AG04450 (cell line): ENCODE measurements around the gene DTX4. TPM values are rescaled to one million over a fixed set of nuclear protein-coding genes. Genes with fewer than 3 reads are reported as not detected.

Source experiments
- CTCF ChIA-PET: fragments of 300-600, 350-600 bp; formaldehyde crosslinking; extraction: SDS; loops from one replicate; lab custom pipeline; 2022; ENCODE audit warnings: antibody characterized with exemption, inconsistent platforms; lab: Charles Lee
- POLR2A ChIA-PET: fragments of 350-600 bp; formaldehyde crosslinking; extraction: SDS; loops from one replicate; lab custom pipeline; 2021; ENCODE audit warnings: antibody characterized with exemption, inconsistent platforms; lab: Yijun Ruan, JAX
- DNase-seq: peaks from one replicate; pipeline ENCODE4 v3.0.0-alpha.2; 2011; ENCODE audit warnings: low read depth, low spot score
- H3K27ac ChIP-seq: one replicate; pipeline ENCODE4 v1.5.1; 2012; ENCODE audit warnings: low read depth, low read length, control low read depth
- H3K27me3 ChIP-seq: one replicate; pipeline ENCODE4 v1.6.0; 2012; ENCODE audit warnings: low read length; ENCODE audit not compliant: control insufficient read depth, insufficient read depth
- H3K4me3 ChIP-seq: 2 replicates; pipeline ENCODE4 v1.5.1; 2011; ENCODE audit warnings: mild to moderate bottlenecking, low read depth, low read length, control low read depth
- H3K9me3 ChIP-seq: 2 replicates; pipeline ENCODE4 v1.5.1; 2012; ENCODE audit warnings: low read length; ENCODE audit not compliant: control insufficient read depth, insufficient read depth
- polyA plus RNA-seq: library from polyadenylated mRNA; depleted of rRNA; stranded (reverse); fragments of >200 nt; gene quantifications from 2 replicates; pipeline ENCODE4 v1.2.3, GENCODE V29; 2011
- TF ChIP-seq, protein P1 (sequence below): IDR thresholded peaks from 2 replicates; pipeline ENCODE4 v1.5.1; 2011; ENCODE audit warnings: low read depth, low read length, control low read depth, inconsistent platforms

The DTX4 gene
- polyA plus RNA-seq, 1 experiment = 1.4 TPM

DNA sequence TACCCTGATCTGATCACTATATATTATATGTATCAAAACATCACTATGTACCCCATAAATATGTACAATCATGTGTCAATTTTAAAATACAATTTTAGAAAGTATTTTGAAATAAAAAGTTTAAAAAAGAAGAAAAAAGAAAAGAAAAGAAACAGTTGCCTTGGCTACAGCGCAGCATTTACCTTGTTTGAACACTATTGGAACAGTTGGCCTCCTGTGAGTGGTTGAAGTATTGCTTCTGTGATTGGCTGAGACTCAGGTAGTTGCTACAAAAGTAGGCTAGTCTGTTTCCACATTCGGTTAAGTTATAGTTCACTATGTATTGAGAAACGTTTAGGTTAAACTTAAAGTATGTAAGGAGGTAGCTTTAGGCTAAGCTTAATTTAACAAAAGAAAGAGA lies 7.9 kb upstream of the DTX4 start:
- CTCF ChIA-PET = interaction anchor here (0.6 to 1.1 kb wide), 5 partner anchors 8 to 266 kb away, joined by 3 to 9 read pairs (median 4); partner anchors contain the start of gene DTX4
- Histone ChIP-seq H3K4me3 (no peak overlapping the region), H3K9me3 (no peaks in the 10 kb centered on the region), H3K27me3 (peaks cover 8% of the 10 kb centered on the region), H3K27ac (no peak overlapping the region)
- TF ChIP-seq, protein P1, sequence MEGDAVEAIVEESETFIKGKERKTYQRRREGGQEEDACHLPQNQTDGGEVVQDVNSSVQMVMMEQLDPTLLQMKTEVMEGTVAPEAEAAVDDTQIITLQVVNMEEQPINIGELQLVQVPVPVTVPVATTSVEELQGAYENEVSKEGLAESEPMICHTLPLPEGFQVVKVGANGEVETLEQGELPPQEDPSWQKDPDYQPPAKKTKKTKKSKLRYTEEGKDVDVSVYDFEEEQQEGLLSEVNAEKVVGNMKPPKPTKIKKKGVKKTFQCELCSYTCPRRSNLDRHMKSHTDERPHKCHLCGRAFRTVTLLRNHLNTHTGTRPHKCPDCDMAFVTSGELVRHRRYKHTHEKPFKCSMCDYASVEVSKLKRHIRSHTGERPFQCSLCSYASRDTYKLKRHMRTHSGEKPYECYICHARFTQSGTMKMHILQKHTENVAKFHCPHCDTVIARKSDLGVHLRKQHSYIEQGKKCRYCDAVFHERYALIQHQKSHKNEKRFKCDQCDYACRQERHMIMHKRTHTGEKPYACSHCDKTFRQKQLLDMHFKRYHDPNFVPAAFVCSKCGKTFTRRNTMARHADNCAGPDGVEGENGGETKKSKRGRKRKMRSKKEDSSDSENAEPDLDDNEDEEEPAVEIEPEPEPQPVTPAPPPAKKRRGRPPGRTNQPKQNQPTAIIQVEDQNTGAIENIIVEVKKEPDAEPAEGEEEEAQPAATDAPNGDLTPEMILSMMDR = no peak
- POLR2A ChIA-PET = no interaction called here
- DNase-seq = no peak

GRCh38 chr11:59172345-59173079 lies 580 bp downstream of the DTX4 start:
- peaks cover 3% of the 10 kb centered on the region for H3K27me3 ChIP-seq
- no peak overlapping the region for H3K27ac ChIP-seq
- CTCF ChIA-PET = interaction anchor here (0.6 to 8.6 kb wide), 33 partner anchors 8 to 618 kb away, joined by 3 to 151 read pairs (median 6); partner anchors contain the start of genes MPEG1, OR5A1 and OR5A2
- no peak for DNase-seq
- TF ChIP-seq, protein P1 = no peak
- H3K9me3 ChIP-seq = no peaks in the 10 kb centered on the region
- POLR2A ChIA-PET = interaction anchor here (0.9 to 1.6 kb wide), 5 partner anchors 15 to 49 kb away, joined by 3 to 8 read pairs (median 3); no protein-coding TSS in a partner anchor
- H3K4me3 ChIP-seq = peak overlapping the region; percentile 71

- Histone ChIP-seq H3K27ac (peak overlapping the region; percentile 52), H3K9me3 (no peaks in the 10 kb centered on the region), H3K27me3 (peaks cover 3% of the 10 kb centered on the region), H3K4me3 (peak overlapping the region; percentile 71)
- CTCF ChIA-PET = interaction anchor here (0.7 to 8.6 kb wide), 6 partner anchors 13 to 48 kb away, joined by 3 to 151 read pairs (median 94); no protein-coding TSS in a partner anchor
- TF ChIP-seq, protein P1 = no peak
- DNase-seq = no peak
- POLR2A ChIA-PET = interaction anchor here (1.0 to 1.1 kb wide), 2 partner anchors 12 to 51 kb away, joined by 3 read pairs; no protein-coding TSS in a partner anchor
Observed at GRCh38 chr11:59173080-59173963, 1.4 kb downstream of the DTX4 start.

DNA sequence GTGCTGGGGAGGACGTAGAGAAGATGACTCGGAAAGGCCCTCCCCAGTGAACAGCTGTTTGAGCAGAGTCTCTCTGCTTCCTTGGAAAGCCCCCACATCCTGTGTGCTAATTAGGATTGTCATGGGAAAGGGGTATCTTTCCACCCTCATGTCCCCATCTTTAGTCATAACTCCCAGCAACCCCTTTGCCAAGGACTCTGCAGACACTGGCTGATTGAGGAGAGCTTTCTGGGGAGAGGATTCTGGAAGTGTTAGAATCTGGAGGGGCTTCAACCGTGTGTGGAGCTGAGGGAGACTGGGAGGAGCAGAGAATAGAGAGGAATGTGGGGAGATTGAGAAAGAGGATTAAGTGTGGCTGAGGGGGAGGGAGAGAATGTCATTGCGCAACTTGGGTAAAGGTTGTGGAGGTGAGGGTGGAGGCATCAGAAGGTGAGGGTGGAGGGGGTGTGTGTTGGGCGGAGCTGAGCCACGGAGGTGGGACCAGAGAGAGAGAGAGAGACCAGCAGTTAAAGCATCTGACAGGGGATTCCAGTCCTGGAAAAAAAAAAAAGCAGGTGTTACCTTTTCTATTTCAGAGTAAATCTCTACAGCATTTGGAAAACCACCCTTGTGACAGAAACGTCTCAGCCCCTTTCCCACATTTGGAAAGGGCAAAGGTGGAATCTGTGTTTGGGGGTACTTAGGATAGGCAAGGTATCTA lies 2.2 kb downstream of the DTX4 start:
- Histone ChIP-seq H3K27me3 (peaks cover 3% of the 10 kb centered on the region), H3K27ac (peak overlapping the region; percentile 52), H3K9me3 (no peaks in the 10 kb centered on the region), H3K4me3 (peak overlapping the region; percentile 71)
- ChIA-PET CTCF (interaction anchor here (0.7 to 8.6 kb wide), 8 partner anchors 12 to 47 kb away, joined by 3 to 151 read pairs (median 6); no protein-coding TSS in a partner anchor), POLR2A (interaction anchor here (1.0 to 1.1 kb wide), 2 partner anchors 11 to 50 kb away, joined by 3 read pairs; no protein-coding TSS in a partner anchor)
- TF ChIP-seq, protein P1 = no peak
- DNase-seq = no peak
